Liver (tissue), 9 donors: ENCODE results near the gene PFDN6. TPM values are rescaled to one million over a fixed set of nuclear protein-coding genes. Genes with fewer than 3 reads are reported as not detected.

ENCODE experiments used
- DNase-seq: peaks from one replicate; pipeline ENCODE4 v3.0.0-alpha.2; 2017; ENCODE audit warnings: low spot score
- H3K27ac ChIP-seq, 2 donors: one replicate each; pipeline ENCODE4 v1.7.0; 2013; ENCODE audit warnings: inconsistent platforms in 2 of 2, low read length in 2 of 2, control low read depth in 1 of 2, low read depth in 1 of 2, mild to moderate bottlenecking in 1 of 2
- H3K27me3 ChIP-seq, 4 donors: one replicate each; pipeline versions ENCODE4 v1.6.1 to v1.7.0; 2013; ENCODE audit warnings: low read length in 3 of 4, inconsistent platforms in 1 of 4, mild to moderate bottlenecking in 1 of 4, moderate library complexity in 1 of 4; ENCODE audit not compliant: control insufficient read depth in 4 of 4, insufficient read depth in 4 of 4
- H3K36me3 ChIP-seq, 4 donors: one replicate each; pipeline versions ENCODE4 v1.6.1 to v1.7.0; 2013; ENCODE audit warnings: low read length in 3 of 4, mild to moderate bottlenecking in 3 of 4, low read depth in 1 of 4, moderate library complexity in 1 of 4; ENCODE audit not compliant: control insufficient read depth in 4 of 4, insufficient read depth in 3 of 4
- H3K4me1 ChIP-seq, 4 donors: one replicate each; pipeline versions ENCODE4 v1.6.1 to v1.7.0; 2013; ENCODE audit warnings: low read length in 3 of 4, mild to moderate bottlenecking in 3 of 4, moderate library complexity in 1 of 4; ENCODE audit not compliant: control insufficient read depth in 4 of 4, insufficient read depth in 4 of 4
- H3K4me3 ChIP-seq, 3 donors: one replicate each; pipeline versions ENCODE4 v1.6.1 to v1.7.0; 2013; ENCODE audit warnings: low read length in 3 of 3, control low read depth in 1 of 3, low read depth in 1 of 3, mild to moderate bottlenecking in 1 of 3
- H3K9ac ChIP-seq, 2 donors: one replicate each; pipeline ENCODE4 v1.7.0; 2013; ENCODE audit warnings: low read length in 2 of 2, mild to moderate bottlenecking in 2 of 2, moderate library complexity in 2 of 2, control low read depth in 1 of 2, low read depth in 1 of 2
- H3K9me3 ChIP-seq, 4 donors: one replicate each; pipeline versions ENCODE4 v1.6.1 to v1.7.0; 2013; ENCODE audit warnings: low read length in 3 of 4; ENCODE audit not compliant: control insufficient read depth in 4 of 4
- CTCF ChIP-seq: fragments of 150-350 bp; IDR thresholded peaks from 2 replicates; pipeline ENCODE4 v1.5.1; 2017; ENCODE audit warnings: improper control_type of control experiment, low read depth, low read length; ENCODE audit not compliant: missing input control
- EGR1 ChIP-seq, 2 donors: IDR thresholded peaks; 2 replicates each; pipeline ENCODE4 v1.6.1; 2016 to 2018; ENCODE audit warnings: antibody characterized with exemption in 2 of 2, low read depth in 2 of 2
- FOXA1 ChIP-seq: IDR thresholded peaks from 2 replicates; pipeline ENCODE4 v1.6.1; 2016; ENCODE audit warnings: antibody characterized with exemption
- FOXA2 ChIP-seq: IDR thresholded peaks from 2 replicates; pipeline ENCODE4 v1.6.1; 2016; ENCODE audit warnings: antibody characterized with exemption
- GABPA ChIP-seq, 2 donors: IDR thresholded peaks in 1 of 2; conservative IDR thresholded peaks in 1 of 2; 2 replicates each; pipeline ENCODE4 v1.6.1; 2016; ENCODE audit warnings: antibody characterized with exemption in 2 of 2, mild to moderate bottlenecking in 1 of 2, moderate library complexity in 1 of 2
- HNF4A ChIP-seq, 2 donors: conservative IDR thresholded peaks; 2 replicates each; pipeline ENCODE4 v1.6.1; 2016; ENCODE audit warnings: antibody characterized with exemption in 2 of 2, mild to moderate bottlenecking in 2 of 2
- HNF4G ChIP-seq: IDR thresholded peaks from 2 replicates; pipeline ENCODE4 v1.6.1; 2016; ENCODE audit warnings: antibody characterized with exemption
- JUND ChIP-seq, 2 donors: IDR thresholded peaks; 2 replicates each; pipeline ENCODE4 v1.6.1; 2016; ENCODE audit warnings: antibody characterized with exemption in 2 of 2
- MAX ChIP-seq: IDR thresholded peaks from 2 replicates; pipeline ENCODE4 v1.6.1; 2016; ENCODE audit warnings: antibody characterized with exemption
- NR2F2 ChIP-seq: IDR thresholded peaks from 2 replicates; pipeline ENCODE4 v1.6.1; 2016; ENCODE audit warnings: antibody characterized with exemption
- RAD21 ChIP-seq, 2 donors: IDR thresholded peaks; 2 replicates each; pipeline ENCODE4 v1.6.1; 2016; ENCODE audit warnings: antibody characterized with exemption in 2 of 2, mild to moderate bottlenecking in 2 of 2
- RXRA ChIP-seq, 2 donors: IDR thresholded peaks; 2 replicates each; pipeline ENCODE4 v1.6.1; 2017 to 2018; ENCODE audit warnings: antibody characterized with exemption in 2 of 2, mild to moderate bottlenecking in 1 of 2
- SP1 ChIP-seq: IDR thresholded peaks from 2 replicates; pipeline ENCODE4 v1.6.1; 2018; ENCODE audit warnings: antibody characterized with exemption, mild to moderate bottlenecking
- TAF1 ChIP-seq: conservative IDR thresholded peaks from 2 replicates; pipeline ENCODE4 v1.6.1; 2016; ENCODE audit warnings: antibody characterized with exemption, mild to moderate bottlenecking
- YY1 ChIP-seq: IDR thresholded peaks from 2 replicates; pipeline ENCODE4 v1.6.1; 2016; ENCODE audit warnings: antibody characterized with exemption, mild to moderate bottlenecking
- ZBTB33 ChIP-seq: IDR thresholded peaks from 2 replicates; pipeline ENCODE4 v1.6.1; 2016; ENCODE audit warnings: antibody characterized with exemption
- WGBS: extraction: QIAGEN DNeasy Blood & Tissue Kit; methylation state at CpG from one replicate; pipeline ENCODE4 v1.1.7; 2013; 5-methylcytosine and 5-hydroxymethylcytosine counted together
- polyA plus RNA-seq, 2 donors: library from polyadenylated mRNA; stranded (reverse) in 1 of 2; unstranded in 1 of 2; fragments of 200-250 nt in 1 of 2; fragments of >200 nt in 1 of 2; fragmentation: Nextera tagmentation in 1 of 2; extraction: Ambion mirVana in 1 of 2; gene quantifications; one replicate each; pipeline versions ENCODE4 v1.2.1 to v1.2.3, GENCODE V29; 2013 to 2015
- total RNA-seq, 2 donors: library from RNA; depleted of rRNA; stranded (reverse); fragments of >200 nt; gene quantifications; one replicate each; pipeline ENCODE4 v1.2.3, GENCODE V29; 2014
- TF ChIP-seq, protein P1 (sequence below): IDR thresholded peaks from 2 replicates; pipeline ENCODE4 v1.6.1; 2016; ENCODE audit warnings: antibody characterized with exemption
- TF ChIP-seq, protein P2 (sequence below): IDR thresholded peaks from 2 replicates; pipeline ENCODE4 v1.6.1; 2016; ENCODE audit warnings: antibody characterized with exemption, mild to moderate bottlenecking
- donor health status: healthy.
- donor health status: healthy.
- donor health status: healthy.
- donor health status: healthy.
- donor health status: healthy.

PFDN6 gene
- total and polyA plus RNA-seq, 4 donors: 6.5 to 60.1 (median 17.4) TPM

DNA sequence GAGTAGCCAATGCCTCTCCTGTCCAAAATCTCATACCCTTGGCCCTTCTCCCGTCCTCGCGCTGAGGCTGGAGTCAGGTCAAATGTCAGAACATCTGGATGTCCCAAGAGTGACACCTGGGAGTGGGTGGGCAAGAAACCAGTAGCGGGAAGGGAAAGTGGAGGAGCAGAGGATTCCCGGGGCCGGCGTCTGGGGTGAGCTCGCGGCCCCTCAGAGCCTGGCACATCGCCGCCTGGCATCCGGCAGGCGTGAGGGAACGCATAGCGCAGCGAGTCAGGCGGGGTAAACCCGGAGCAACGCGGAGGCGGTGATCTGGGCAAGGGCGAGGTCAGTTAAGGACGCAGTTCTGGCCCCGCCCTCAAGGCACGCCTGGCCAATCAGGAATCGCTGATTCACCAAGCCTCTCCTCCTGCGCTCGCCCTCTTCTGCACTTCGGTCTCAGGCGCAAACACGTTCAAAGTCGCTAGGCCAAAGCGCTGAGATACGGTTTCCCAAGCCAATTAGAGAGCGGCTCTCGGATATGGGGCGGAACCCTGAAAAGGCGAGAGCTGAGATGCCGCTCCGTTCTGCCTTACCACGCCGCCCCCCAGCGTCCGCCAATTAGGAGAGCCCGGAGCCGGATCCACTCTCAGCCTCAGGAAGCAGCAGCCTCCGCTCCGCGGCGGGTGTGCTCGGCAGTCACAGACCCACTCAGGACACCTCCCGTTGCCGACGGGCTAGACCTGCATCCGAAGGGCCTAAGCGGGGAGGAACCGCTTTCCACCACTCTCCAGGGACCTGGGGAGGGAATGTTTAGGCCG, 40.3 kb upstream of the PFDN6 start:
- Histone ChIP-seq H3K36me3 (peaks cover 0 to 6% (median 1%) of the 10 kb centered on the region in 4 donors), H3K27ac (peak overlapping the region; percentile 92 to 97), H3K4me3 (peak overlapping the region; percentile 55 to 76 (median 67)), H3K27me3 (no peaks in the 10 kb centered on the region), H3K9ac (peak overlapping the region; percentile 79 to 86), H3K9me3 (no peaks in the 10 kb centered on the region), H3K4me1 (peaks cover 2 to 29% (median 23%) of the 10 kb centered on the region in 4 donors)
- TF ChIP-seq FOXA2: no peak
- peak; percentile 54 for TF ChIP-seq ZBTB33
- peak; percentile 98 to 99 for TF ChIP-seq RXRA (IDR thresholded peaks at IDR 0.05)
- TF ChIP-seq FOXA1: peak; percentile 30
- TF ChIP-seq EGR1 (IDR thresholded peaks at IDR 0.05; ENCODE audit: low read depth in 2 of 2): peak; percentile 78 to 93
- TF ChIP-seq MAX: peak; percentile 84
- TF ChIP-seq, protein P1, sequence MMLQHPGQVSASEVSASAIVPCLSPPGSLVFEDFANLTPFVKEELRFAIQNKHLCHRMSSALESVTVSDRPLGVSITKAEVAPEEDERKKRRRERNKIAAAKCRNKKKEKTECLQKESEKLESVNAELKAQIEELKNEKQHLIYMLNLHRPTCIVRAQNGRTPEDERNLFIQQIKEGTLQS: no peak
- peak; percentile 89 for TF ChIP-seq YY1
- peak; percentile 57 for TF ChIP-seq HNF4G
- TF ChIP-seq, protein P2, sequence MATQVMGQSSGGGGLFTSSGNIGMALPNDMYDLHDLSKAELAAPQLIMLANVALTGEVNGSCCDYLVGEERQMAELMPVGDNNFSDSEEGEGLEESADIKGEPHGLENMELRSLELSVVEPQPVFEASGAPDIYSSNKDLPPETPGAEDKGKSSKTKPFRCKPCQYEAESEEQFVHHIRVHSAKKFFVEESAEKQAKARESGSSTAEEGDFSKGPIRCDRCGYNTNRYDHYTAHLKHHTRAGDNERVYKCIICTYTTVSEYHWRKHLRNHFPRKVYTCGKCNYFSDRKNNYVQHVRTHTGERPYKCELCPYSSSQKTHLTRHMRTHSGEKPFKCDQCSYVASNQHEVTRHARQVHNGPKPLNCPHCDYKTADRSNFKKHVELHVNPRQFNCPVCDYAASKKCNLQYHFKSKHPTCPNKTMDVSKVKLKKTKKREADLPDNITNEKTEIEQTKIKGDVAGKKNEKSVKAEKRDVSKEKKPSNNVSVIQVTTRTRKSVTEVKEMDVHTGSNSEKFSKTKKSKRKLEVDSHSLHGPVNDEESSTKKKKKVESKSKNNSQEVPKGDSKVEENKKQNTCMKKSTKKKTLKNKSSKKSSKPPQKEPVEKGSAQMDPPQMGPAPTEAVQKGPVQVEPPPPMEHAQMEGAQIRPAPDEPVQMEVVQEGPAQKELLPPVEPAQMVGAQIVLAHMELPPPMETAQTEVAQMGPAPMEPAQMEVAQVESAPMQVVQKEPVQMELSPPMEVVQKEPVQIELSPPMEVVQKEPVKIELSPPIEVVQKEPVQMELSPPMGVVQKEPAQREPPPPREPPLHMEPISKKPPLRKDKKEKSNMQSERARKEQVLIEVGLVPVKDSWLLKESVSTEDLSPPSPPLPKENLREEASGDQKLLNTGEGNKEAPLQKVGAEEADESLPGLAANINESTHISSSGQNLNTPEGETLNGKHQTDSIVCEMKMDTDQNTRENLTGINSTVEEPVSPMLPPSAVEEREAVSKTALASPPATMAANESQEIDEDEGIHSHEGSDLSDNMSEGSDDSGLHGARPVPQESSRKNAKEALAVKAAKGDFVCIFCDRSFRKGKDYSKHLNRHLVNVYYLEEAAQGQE: peak; percentile 82
- peak; percentile 32 to 39 for TF ChIP-seq RAD21 (IDR thresholded peaks at IDR 0.05)
- TF ChIP-seq TAF1: peak; percentile 79
- TF ChIP-seq NR2F2: peak; percentile 50
- peak; percentile 13 for TF ChIP-seq CTCF
- TF ChIP-seq GABPA (IDR thresholded peaks at IDR 0.05 in 1 of 2, conservative IDR thresholded peaks at IDR 0.05 in 1 of 2): peak; percentile 23 to 86
- TF ChIP-seq HNF4A (conservative IDR thresholded peaks at IDR 0.05): peak; percentile 89 to 95
- TF ChIP-seq SP1: peak; percentile 99
- peak; percentile 64 to 68 for TF ChIP-seq JUND (IDR thresholded peaks at IDR 0.05)
- under 1% methylated on average over 58 of the region's 58 CpGs for WGBS
- peak; percentile 97 for DNase-seq
